ENCODE results near the gene OR52N4.

DNA sequence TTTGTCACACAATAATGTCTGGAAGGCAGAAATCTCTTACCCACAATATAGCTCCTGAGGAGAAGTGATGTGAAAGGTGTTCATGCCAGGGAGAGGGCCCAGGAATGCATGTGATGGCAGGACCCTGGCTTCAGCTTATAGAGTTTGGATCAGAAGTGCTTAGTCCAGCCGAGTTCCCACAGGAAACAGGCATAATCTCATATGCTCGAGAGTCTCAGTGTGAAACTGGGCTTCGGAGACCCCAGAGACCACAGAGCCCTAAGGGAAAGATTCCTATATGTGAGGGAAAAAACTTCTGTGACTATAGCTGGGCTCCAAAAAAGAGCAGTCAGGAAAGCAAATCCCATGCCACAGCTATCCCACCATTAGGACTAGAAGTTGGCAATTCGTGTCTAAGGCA lies 29.2 kb downstream of the OR52N4 start, which contains the start of gene OR52N5:
- no peak for TF ChIP-seq YY1 (IDR thresholded peaks at IDR 0.05; ENCODE audit: low read depth)
- no peak for TF ChIP-seq GABPA (IDR thresholded peaks at IDR 0.05; ENCODE audit: low read depth)
- TF ChIP-seq, protein P1, sequence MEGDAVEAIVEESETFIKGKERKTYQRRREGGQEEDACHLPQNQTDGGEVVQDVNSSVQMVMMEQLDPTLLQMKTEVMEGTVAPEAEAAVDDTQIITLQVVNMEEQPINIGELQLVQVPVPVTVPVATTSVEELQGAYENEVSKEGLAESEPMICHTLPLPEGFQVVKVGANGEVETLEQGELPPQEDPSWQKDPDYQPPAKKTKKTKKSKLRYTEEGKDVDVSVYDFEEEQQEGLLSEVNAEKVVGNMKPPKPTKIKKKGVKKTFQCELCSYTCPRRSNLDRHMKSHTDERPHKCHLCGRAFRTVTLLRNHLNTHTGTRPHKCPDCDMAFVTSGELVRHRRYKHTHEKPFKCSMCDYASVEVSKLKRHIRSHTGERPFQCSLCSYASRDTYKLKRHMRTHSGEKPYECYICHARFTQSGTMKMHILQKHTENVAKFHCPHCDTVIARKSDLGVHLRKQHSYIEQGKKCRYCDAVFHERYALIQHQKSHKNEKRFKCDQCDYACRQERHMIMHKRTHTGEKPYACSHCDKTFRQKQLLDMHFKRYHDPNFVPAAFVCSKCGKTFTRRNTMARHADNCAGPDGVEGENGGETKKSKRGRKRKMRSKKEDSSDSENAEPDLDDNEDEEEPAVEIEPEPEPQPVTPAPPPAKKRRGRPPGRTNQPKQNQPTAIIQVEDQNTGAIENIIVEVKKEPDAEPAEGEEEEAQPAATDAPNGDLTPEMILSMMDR (IDR thresholded peaks at IDR 0.05) = no peak
- TF ChIP-seq TCF12 (IDR thresholded peaks at IDR 0.05) = no peak
- no peak for TF ChIP-seq SIN3A (IDR thresholded peaks at IDR 0.05; ENCODE audit: borderline replicate concordance, low read depth, low read length)
- TF ChIP-seq RFX5 (IDR thresholded peaks at IDR 0.05; ENCODE audit: low read length) = no peak
- no peak for TF ChIP-seq TAF1 (IDR thresholded peaks at IDR 0.05; ENCODE audit: borderline replicate concordance, low read depth, low read length)
- TF ChIP-seq MXI1 (IDR thresholded peaks at IDR 0.05; ENCODE audit: low read depth, low read length) = no peak
- TF ChIP-seq, protein P2, sequence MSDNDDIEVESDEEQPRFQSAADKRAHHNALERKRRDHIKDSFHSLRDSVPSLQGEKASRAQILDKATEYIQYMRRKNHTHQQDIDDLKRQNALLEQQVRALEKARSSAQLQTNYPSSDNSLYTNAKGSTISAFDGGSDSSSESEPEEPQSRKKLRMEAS (IDR thresholded peaks at IDR 0.05; ENCODE audit: low read depth) = no peak
- TF ChIP-seq, protein P3, sequence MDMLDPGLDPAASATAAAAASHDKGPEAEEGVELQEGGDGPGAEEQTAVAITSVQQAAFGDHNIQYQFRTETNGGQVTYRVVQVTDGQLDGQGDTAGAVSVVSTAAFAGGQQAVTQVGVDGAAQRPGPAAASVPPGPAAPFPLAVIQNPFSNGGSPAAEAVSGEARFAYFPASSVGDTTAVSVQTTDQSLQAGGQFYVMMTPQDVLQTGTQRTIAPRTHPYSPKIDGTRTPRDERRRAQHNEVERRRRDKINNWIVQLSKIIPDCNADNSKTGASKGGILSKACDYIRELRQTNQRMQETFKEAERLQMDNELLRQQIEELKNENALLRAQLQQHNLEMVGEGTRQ (IDR thresholded peaks at IDR 0.05; ENCODE audit: borderline replicate concordance, low read depth, low read length) = no peak
- no peak for TF ChIP-seq SMC3 (IDR thresholded peaks at IDR 0.05; ENCODE audit: low read depth, low read length)
- no peak for TF ChIP-seq NFIC (IDR thresholded peaks at IDR 0.05; ENCODE audit: borderline replicate concordance)
- no peak for TF ChIP-seq GATA2 (CRISPR knock-in tag; IDR thresholded peaks at IDR 0.05)
- no peak for TF ChIP-seq POLR2AphosphoS5 (IDR thresholded peaks at IDR 0.05; ENCODE audit: low read depth, low read length)
